GM12878 (cell line): ENCODE results near the gene ZNF148. TPM values are rescaled to one million over a fixed set of nuclear protein-coding genes. Genes with fewer than 3 reads are reported as not detected.

Experiments
- ATAC-seq: fragments of 200-7000 bp; cut with Tn5 transposase; 3 replicates; pipeline ENCODE4 v1.9.1; 2020; ENCODE audit warnings: mild to moderate bottlenecking, moderate library complexity
- BruUV-seq: library from RNA; stranded (reverse); fragments of 400-500 nt; replicated peaks from 2 replicates; lab custom pipeline; 2021; lab: Mats Ljungman, UMichigan
- CTCF ChIA-PET: fragments of 300-600 bp; sonication (Branson Sonifier 250); formaldehyde crosslinking; extraction: SDS; loops from one replicate; lab custom pipeline; 2021; ENCODE audit warnings: inconsistent platforms; lab: Yijun Ruan, JAX
- POLR2A ChIA-PET: fragments of 350-600 bp; formaldehyde crosslinking; extraction: SDS; loops from one replicate; lab custom pipeline; 2021; ENCODE audit warnings: inconsistent platforms; lab: Charles Lee
- RAD21 ChIA-PET: fragments of 300-600 bp; sonication (Branson Sonifier 250); formaldehyde crosslinking; loops from one replicate; lab custom pipeline; 2023; ENCODE audit warnings: antibody characterized with exemption; ENCODE audit not compliant: unreplicated experiment; lab: Charles Lee
- SMC1A ChIA-PET: fragments of 300-600 bp; sonication (Branson Sonifier 250); formaldehyde crosslinking; loops from one replicate; lab custom pipeline; 2023; ENCODE audit not compliant: unreplicated experiment, uncharacterized antibody; lab: Charles Lee
- DNase-seq: peaks from one replicate; pipeline ENCODE4 v3.0.0-alpha.2; 2011; ENCODE audit warnings: low read depth, low spot score
- FAIRE-seq: peaks from 3 replicates; lab custom pipeline; 2011; peaks lifted over from hg19 to GRCh38; lab: Jason Lieb, UNC
- H2AFZ ChIP-seq: 2 replicates; pipeline ENCODE4 v1.6.0; 2011; ENCODE audit warnings: low read depth, low read length, control low read depth; ENCODE audit not compliant: control insufficient read depth
- H3K27ac ChIP-seq: 2 replicates; pipeline ENCODE4 v1.5.1; 2011; ENCODE audit warnings: control low read depth; ENCODE audit not compliant: control insufficient read depth, insufficient read depth
- H3K27me3 ChIP-seq, 2 experiments: replicated peaks in 1 of 2; 2 replicates each; pipeline versions ENCODE4 v1.6.0 to v1.6.1; 2011; ENCODE audit warnings: low read length in 1 of 2; ENCODE audit not compliant: control insufficient read depth in 2 of 2, insufficient read depth in 2 of 2
- H3K36me3 ChIP-seq, 2 experiments: 2 replicates each; pipeline ENCODE4 v1.5.1; 2011; ENCODE audit warnings: low read length in 1 of 2; ENCODE audit not compliant: control insufficient read depth in 2 of 2, insufficient read depth in 2 of 2
- H3K4me1 ChIP-seq: 2 replicates; pipeline ENCODE4 v1.6.1; 2011; ENCODE audit warnings: mild to moderate bottlenecking, low read length, moderate library complexity, mixed read lengths; ENCODE audit not compliant: control insufficient read depth, insufficient read depth
- H3K4me2 ChIP-seq: 2 replicates; pipeline ENCODE4 v1.6.0; 2011; ENCODE audit warnings: control low read depth; ENCODE audit not compliant: control insufficient read depth, insufficient read depth
- H3K4me3 ChIP-seq: fragments of 200-600 bp; sonication (generic); 2 replicates; pipeline ENCODE4 v1.5.1; 2016
- H3K79me2 ChIP-seq: 2 replicates; pipeline ENCODE4 v1.6.0; 2011; ENCODE audit warnings: low read length; ENCODE audit not compliant: control insufficient read depth, insufficient read depth
- H3K9ac ChIP-seq: 2 replicates; pipeline ENCODE4 v1.8.0; 2011; ENCODE audit warnings: low read length, control low read depth, mixed read lengths; ENCODE audit not compliant: control insufficient read depth, insufficient read depth
- H3K9me3 ChIP-seq: replicated peaks from 3 replicates; pipeline ENCODE4 v1.5.1; 2011; ENCODE audit warnings: mild to moderate bottlenecking, low read length; ENCODE audit not compliant: control insufficient read depth, insufficient read depth
- H4K20me1 ChIP-seq: 2 replicates; pipeline ENCODE4 v1.6.0; 2011; ENCODE audit not compliant: control insufficient read depth, insufficient read depth
- ATF2 ChIP-seq: IDR thresholded peaks from 2 replicates; pipeline ENCODE4 v1.6.1; 2012; ENCODE audit warnings: low read length, inconsistent platforms
- CBX3 ChIP-seq: fragments of 200-600 bp; sonication (generic); IDR thresholded peaks from 2 replicates; pipeline ENCODE4 v1.6.1; 2016; ENCODE audit warnings: low read depth, borderline replicate concordance
- CHD2 ChIP-seq: IDR thresholded peaks from 2 replicates; pipeline ENCODE4 v1.6.1; 2011; ENCODE audit warnings: low read depth, low read length, improper control_type of control experiment, borderline replicate concordance
- CTCF ChIP-seq, 3 experiments: IDR thresholded peaks in 2 of 3; conservative IDR thresholded peaks in 1 of 3; 2 replicates each; pipeline ENCODE4 v1.5.1; 2011; ENCODE audit warnings: low read depth in 3 of 3, low read length in 3 of 3, mild to moderate bottlenecking in 3 of 3, control low read depth in 2 of 3, moderate library complexity in 2 of 3, inconsistent platforms in 1 of 3, mixed read lengths in 1 of 3; ENCODE audit not compliant: control insufficient read depth in 2 of 3, insufficient read depth in 1 of 3; ENCODE audit errors: extremely low read depth in 1 of 3
- IRF3 ChIP-seq: fragments of 450-650 bp; IDR thresholded peaks from 2 replicates; pipeline ENCODE4 v1.6.1; 2014; ENCODE audit warnings: mild to moderate bottlenecking
- JUNB ChIP-seq: IDR thresholded peaks from 2 replicates; pipeline ENCODE4 v1.6.1; 2016; ENCODE audit warnings: antibody characterized with exemption, mild to moderate bottlenecking
- JUND ChIP-seq: IDR thresholded peaks from 2 replicates; pipeline ENCODE4 v1.6.1; 2012; ENCODE audit warnings: low read depth, mild to moderate bottlenecking, low read length, improper control_type of control experiment, moderate library complexity
- LARP7 ChIP-seq: fragments of 450-650 bp; IDR thresholded peaks from 2 replicates; pipeline ENCODE4 v1.6.1; 2017; ENCODE audit warnings: mild to moderate bottlenecking
- MLLT1 ChIP-seq: fragments of 450-650 bp; IDR thresholded peaks from 2 replicates; pipeline ENCODE4 v1.6.1; 2016; ENCODE audit warnings: mild to moderate bottlenecking
- NFXL1 ChIP-seq: fragments of 450-650 bp; IDR thresholded peaks from 2 replicates; pipeline ENCODE4 v1.6.1; 2017; ENCODE audit warnings: antibody characterized with exemption, mild to moderate bottlenecking, borderline replicate concordance
- PKNOX1 ChIP-seq: fragments of 450-650 bp; IDR thresholded peaks from 2 replicates; pipeline ENCODE4 v1.6.1; 2016; ENCODE audit warnings: mild to moderate bottlenecking
- POU2F2 ChIP-seq: IDR thresholded peaks from 3 replicates; pipeline ENCODE4 v1.6.1; 2011; ENCODE audit warnings: low read depth, mild to moderate bottlenecking, low read length, borderline replicate concordance
- RCOR1 ChIP-seq: conservative IDR thresholded peaks from 2 replicates; pipeline ENCODE4 v1.6.1; 2012; ENCODE audit warnings: low read depth, low read length, improper control_type of control experiment
- SMC3 ChIP-seq: IDR thresholded peaks from 2 replicates; pipeline ENCODE4 v1.6.1; 2011; ENCODE audit warnings: low read length, improper control_type of control experiment, borderline replicate concordance
- SREBF1 ChIP-seq: IDR thresholded peaks from 2 replicates; pipeline ENCODE4 v1.6.1; 2012; ENCODE audit warnings: mild to moderate bottlenecking, low read length
- TCF7 ChIP-seq: IDR thresholded peaks from 2 replicates; pipeline ENCODE4 v1.6.1; 2014; ENCODE audit warnings: antibody characterized with exemption, borderline replicate concordance
- ZBTB33 ChIP-seq: fragments of 450-650 bp; IDR thresholded peaks from 2 replicates; pipeline ENCODE4 v1.6.1; 2017; ENCODE audit warnings: mild to moderate bottlenecking
- WGBS: methylation state at CpG from one replicate; pipeline ENCODE4 v1.1.6; 2016; ENCODE audit warnings: low lambda C conversion rate; ENCODE audit not compliant: insufficient replicate concordance, insufficient coverage; ENCODE audit errors: missing lambda C conversion rate; 5-methylcytosine and 5-hydroxymethylcytosine counted together
- in situ Hi-C: fragments of 300-500 bp; cut with MboI; formaldehyde crosslinking; loops from 9 replicates; pipeline ENCODE4 v1.14.3; 2018; ENCODE audit warnings: mixed read lengths
- intact Hi-C: fragments of 100-400 bp; cut with micrococcal nuclease; formaldehyde crosslinking; loops from one replicate; pipeline ENCODE4 v1.14.2; 2022; ENCODE audit not compliant: unreplicated experiment
- polyA plus RNA-seq, 11 experiments: library from polyadenylated mRNA; depleted of rRNA in 4 of 11; unstranded in 6 of 11; stranded (reverse) in 5 of 11; fragments of >200 nt; fragmentation: Nextera tagmentation in 4 of 11; fragmentation: Illumina TruSeq in 1 of 11; extraction: Ambion mirVana in 4 of 11; extraction: Trizol in 1 of 11; gene quantifications; 1 replicate in 1 of 11; 2 replicates in 10 of 11; pipeline versions ENCODE4 v1.2.1 to v1.2.3, GENCODE V29; 2011 to 2016; ENCODE audit warnings: inconsistent platforms in 2 of 11, missing spikeins in 2 of 11, low read depth in 1 of 11
- total RNA-seq, 4 experiments: library from RNA; depleted of rRNA in 3 of 4; stranded (reverse); fragments of >200 nt in 3 of 4; fragmentation: Illumina TruSeq in 1 of 4; extraction: Trizol in 1 of 4; gene quantifications; 2 replicates each; pipeline versions ENCODE4 v1.2.1 to v1.2.3, GENCODE V29; 2013 to 2021

Gene ZNF148
- total and polyA plus RNA-seq, 10 of the 15 experiments (the other 5 are each of a cell fraction or from before 2014, with no cell fraction given), result 8.6 to 40.4 (median 26.7) TPM

- ChIA-PET SMC1A (no interaction called here), CTCF (no interaction called here), RAD21 (no interaction called here), POLR2A (interaction anchor here (0.5 kb wide), 2 partner anchors 38 to 106 kb away, joined by 5 to 7 read pairs; no protein-coding TSS in a partner anchor)
- Histone ChIP-seq H2AFZ (no peak overlapping the region), H3K79me2 (peaks cover 16% of the 10 kb centered on the region), H3K27ac (no peak overlapping the region), H3K36me3 (no peaks in the 10 kb centered on the region), H3K27me3 (no peaks in the 10 kb centered on the region), H3K9me3 (no peaks in the 10 kb centered on the region), H3K4me2 (no peak overlapping the region), H4K20me1 (no peaks in the 10 kb centered on the region), H3K9ac (no peak overlapping the region), H3K4me1 (no peaks in the 10 kb centered on the region), H3K4me3 (no peak overlapping the region)
- 95% methylated on average over 2 of the region's 2 CpGs for WGBS
- FAIRE-seq (no peak), ATAC-seq (no peak), DNase-seq (no peak)
- BruUV-seq, result no TSS peak
- intact Hi-C loops (no loop called here), in situ Hi-C loops (no loop called here)
- no peak for TF ChIP-seq NFXL1
- TF ChIP-seq SREBF1, result no peak
- no peak for TF ChIP-seq IRF3
- TF ChIP-seq PKNOX1, result no peak
- no peak for TF ChIP-seq CHD2
- no peak for TF ChIP-seq CBX3
- TF ChIP-seq LARP7, result no peak
- no peak for TF ChIP-seq JUNB
- TF ChIP-seq POU2F2, result no peak
- TF ChIP-seq SMC3, result no peak
- TF ChIP-seq RCOR1, result no peak
- no peak for TF ChIP-seq JUND
- no peak for TF ChIP-seq CTCF (IDR thresholded peaks at IDR 0.05 in 2 of 3, conservative IDR thresholded peaks at IDR 0.05 in 1 of 3; ENCODE audit: control insufficient read depth in 2 of 3, extremely low read depth in 1 of 3, insufficient read depth in 1 of 3, low read depth in 3 of 3, low read length in 3 of 3)
- no peak for TF ChIP-seq ATF2
- TF ChIP-seq MLLT1, result no peak
- TF ChIP-seq TCF7, result no peak
- TF ChIP-seq ZBTB33, result no peak
Observed at GRCh38 chr3:125379483-125379882, 4.4 kb upstream of the ZNF148 start.
